VCaP (cell line): ENCODE measurements around the gene SPC25.

Experiments
- H3K27ac ChIP-seq: fragments of 450-650 bp; 2 replicates; pipeline ENCODE4 v1.5.1; 2017
- TF ChIP-seq, protein P1 (sequence below): fragments of 450-650 bp; conservative IDR thresholded peaks from 2 replicates; pipeline ENCODE4 v1.5.1; 2017; ENCODE audit warnings: mild to moderate bottlenecking, moderate library complexity

SPC25 gene

GRCh38 chr2:168831662-168832061 is 58.6 kb downstream of the SPC25 start:
- H3K27ac ChIP-seq: no peak overlapping the region
- TF ChIP-seq, protein P1, sequence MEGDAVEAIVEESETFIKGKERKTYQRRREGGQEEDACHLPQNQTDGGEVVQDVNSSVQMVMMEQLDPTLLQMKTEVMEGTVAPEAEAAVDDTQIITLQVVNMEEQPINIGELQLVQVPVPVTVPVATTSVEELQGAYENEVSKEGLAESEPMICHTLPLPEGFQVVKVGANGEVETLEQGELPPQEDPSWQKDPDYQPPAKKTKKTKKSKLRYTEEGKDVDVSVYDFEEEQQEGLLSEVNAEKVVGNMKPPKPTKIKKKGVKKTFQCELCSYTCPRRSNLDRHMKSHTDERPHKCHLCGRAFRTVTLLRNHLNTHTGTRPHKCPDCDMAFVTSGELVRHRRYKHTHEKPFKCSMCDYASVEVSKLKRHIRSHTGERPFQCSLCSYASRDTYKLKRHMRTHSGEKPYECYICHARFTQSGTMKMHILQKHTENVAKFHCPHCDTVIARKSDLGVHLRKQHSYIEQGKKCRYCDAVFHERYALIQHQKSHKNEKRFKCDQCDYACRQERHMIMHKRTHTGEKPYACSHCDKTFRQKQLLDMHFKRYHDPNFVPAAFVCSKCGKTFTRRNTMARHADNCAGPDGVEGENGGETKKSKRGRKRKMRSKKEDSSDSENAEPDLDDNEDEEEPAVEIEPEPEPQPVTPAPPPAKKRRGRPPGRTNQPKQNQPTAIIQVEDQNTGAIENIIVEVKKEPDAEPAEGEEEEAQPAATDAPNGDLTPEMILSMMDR: no peak

DNA sequence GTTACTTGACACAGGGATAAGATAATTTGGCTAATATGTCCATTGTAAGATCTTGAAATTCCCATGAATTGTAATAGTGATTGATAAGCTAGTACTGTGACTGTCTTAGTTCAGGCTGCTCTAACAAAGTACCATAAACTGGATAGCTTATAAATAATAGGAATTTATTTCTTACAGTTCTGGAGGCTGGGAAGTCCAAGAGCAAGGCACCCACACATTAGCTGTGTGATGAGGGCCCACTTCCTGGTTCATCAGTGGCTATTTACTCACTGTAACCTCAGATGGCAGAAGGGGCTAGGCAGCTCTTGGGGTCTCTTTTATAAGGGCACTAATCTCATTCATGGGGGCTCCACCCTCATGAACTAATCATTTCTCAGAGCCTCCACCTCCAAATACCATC is 59.3 kb downstream of the SPC25 start:
- TF ChIP-seq, protein P1: no peak
- no peak overlapping the region for H3K27ac ChIP-seq

- H3K27ac ChIP-seq: no peak overlapping the region
- TF ChIP-seq, protein P1: no peak
Measured at GRCh38 chr2:168825126-168825525, 65.1 kb downstream of the SPC25 start.

DNA sequence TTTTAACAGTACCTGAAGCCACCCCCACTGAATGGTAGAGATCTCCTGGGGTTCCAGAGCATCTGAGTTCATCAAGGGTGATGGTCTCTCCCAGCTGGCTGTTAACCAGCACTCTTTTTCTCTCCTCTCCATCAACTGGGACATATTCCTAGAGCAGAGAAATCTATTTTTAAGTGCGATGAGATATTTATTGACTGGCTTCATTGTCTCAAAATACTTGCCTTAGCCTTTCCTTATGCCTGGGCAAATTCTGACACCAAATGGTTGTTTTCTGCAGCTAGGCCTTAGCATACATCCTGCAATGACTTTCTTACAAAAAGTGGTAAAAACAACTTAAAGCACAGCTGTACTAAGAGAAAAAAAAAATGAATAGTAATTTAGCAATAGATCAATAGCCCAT is 68.2 kb downstream of the SPC25 start:
- TF ChIP-seq, protein P1: no peak
- H3K27ac ChIP-seq: no peak overlapping the region

DNA sequence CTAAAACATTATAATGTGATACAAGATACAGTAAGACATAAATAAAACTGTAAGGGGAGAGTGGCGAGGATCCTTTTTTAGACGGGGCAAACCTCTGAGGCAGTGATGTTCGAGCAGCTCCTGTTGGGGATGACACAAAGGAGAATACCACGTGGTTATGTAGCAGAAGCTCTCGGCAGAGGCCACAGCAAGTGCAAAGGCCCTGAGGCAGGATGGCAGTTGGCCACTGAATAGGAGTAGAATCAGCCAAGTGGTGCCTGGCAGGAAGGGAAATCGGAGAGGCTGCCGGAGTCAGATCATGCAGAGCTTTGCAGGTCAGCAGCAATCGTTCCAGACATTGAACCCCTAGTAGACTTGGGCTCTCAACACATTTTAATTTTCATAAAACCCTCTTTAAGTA is 68.7 kb downstream of the SPC25 start:
- TF ChIP-seq, protein P1: no peak
- no peak overlapping the region for H3K27ac ChIP-seq
